K562 (cell line): ENCODE data around the gene TUBB2A. TPM values are rescaled to one million over a fixed set of nuclear protein-coding genes. Genes with fewer than 3 reads are reported as not detected.

Experiments
- CBFB ChIP-seq: sonication (generic); formaldehyde crosslinking; IDR thresholded peaks from 2 replicates; pipeline ENCODE4 v1.4.0; 2020; ENCODE audit warnings: mild to moderate bottlenecking, missing genetic modification reagents
- CREBBP ChIP-seq: IDR thresholded peaks from one replicate; pipeline ENCODE4 v1.6.1; 2012; ENCODE audit warnings: low read depth, mild to moderate bottlenecking, control low read depth, inconsistent platforms, low read length
- ERF ChIP-seq: fragments of 450-650 bp; formaldehyde crosslinking; IDR thresholded peaks from 2 replicates; pipeline ENCODE4 v1.4.0; 2020; ENCODE audit warnings: mild to moderate bottlenecking, mixed read lengths
- HNRNPK ChIP-seq: fragments of 200-400 bp; formaldehyde crosslinking; IDR thresholded peaks from one replicate; pipeline ENCODE4 v1.6.1; 2018; ENCODE audit warnings: mild to moderate bottlenecking, low read depth, low read length; ENCODE audit not compliant: poor library complexity, severe bottlenecking
- NBN ChIP-seq: fragments of 450-650 bp; IDR thresholded peaks from 2 replicates; pipeline ENCODE4 v1.6.1; 2016; ENCODE audit warnings: low read depth, mild to moderate bottlenecking
- NCOA1 ChIP-seq: fragments of 450-650 bp; IDR thresholded peaks from 2 replicates; pipeline ENCODE4 v1.6.1; 2016; ENCODE audit warnings: low read depth
- NFRKB ChIP-seq: fragments of 450-650 bp; IDR thresholded peaks from 2 replicates; pipeline ENCODE4 v1.6.1; 2016; ENCODE audit warnings: low read depth
- NR2F6 ChIP-seq: fragments of 450-650 bp; formaldehyde crosslinking; IDR thresholded peaks from 2 replicates; pipeline ENCODE4 v1.4.0; 2020; ENCODE audit warnings: mild to moderate bottlenecking
- PCBP2 ChIP-seq: fragments of 200-400 bp; formaldehyde crosslinking; IDR thresholded peaks from 2 replicates; pipeline ENCODE4 v1.6.1; 2018; ENCODE audit warnings: low read length, low read depth, mild to moderate bottlenecking, moderate library complexity; ENCODE audit not compliant: poor library complexity, severe bottlenecking
- POLR2AphosphoS5 ChIP-seq: IDR thresholded peaks from 2 replicates; pipeline ENCODE4 v1.6.1; 2011; ENCODE audit warnings: mild to moderate bottlenecking, low read depth, low read length, moderate library complexity; ENCODE audit not compliant: control insufficient read depth, insufficient read depth
- PTRF ChIP-seq: fragments of 450-650 bp; IDR thresholded peaks from 2 replicates; pipeline ENCODE4 v1.6.1; 2016; ENCODE audit warnings: mild to moderate bottlenecking, missing genetic modification characterization, missing compliant biosample characterization
- PURB ChIP-seq: sonication (generic); formaldehyde crosslinking; IDR thresholded peaks from 2 replicates; pipeline ENCODE4 v1.9.0; 2021; ENCODE audit warnings: low read depth, mild to moderate bottlenecking, missing genetic modification reagents
- RBM15 ChIP-seq: fragments of 200-400 bp; formaldehyde crosslinking; IDR thresholded peaks from 2 replicates; pipeline ENCODE4 v1.6.1; 2018; ENCODE audit warnings: mild to moderate bottlenecking, low read length, moderate library complexity; ENCODE audit not compliant: insufficient read depth
- TAF7 ChIP-seq: fragments of 450-650 bp; IDR thresholded peaks from 2 replicates; pipeline ENCODE4 v1.6.1; 2016; ENCODE audit warnings: missing genetic modification characterization, missing compliant biosample characterization
- ZNF696 ChIP-seq: fragments of 250-450 bp; sonication (Bioruptor Pico); conservative IDR thresholded peaks from 2 replicates; pipeline ENCODE4 v1.4.0; 2020; ENCODE audit warnings: mild to moderate bottlenecking, moderate library complexity
- ZSCAN32 ChIP-seq: fragments of 450-650 bp; formaldehyde crosslinking; IDR thresholded peaks from 2 replicates; pipeline ENCODE4 v1.4.0; 2020; ENCODE audit warnings: mild to moderate bottlenecking, moderate library complexity
- polyA plus RNA-seq, 8 experiments: library from polyadenylated mRNA; depleted of rRNA in 4 of 8; stranded (reverse) in 5 of 8; unstranded in 3 of 8; fragments of >200 nt; fragmentation: Nextera tagmentation in 2 of 8; fragmentation: Illumina TruSeq in 1 of 8; extraction: Ambion mirVana in 2 of 8; extraction: Trizol in 1 of 8; gene quantifications; 2 replicates each; pipeline versions ENCODE4 v1.2.1 to v1.2.3, GENCODE V29; 2011 to 2014; ENCODE audit warnings: inconsistent platforms in 1 of 8, missing spikeins in 1 of 8
- total RNA-seq, 7 experiments: library from RNA; depleted of rRNA in 6 of 7; stranded (reverse); fragments of >200 nt in 6 of 7; fragmentation: Illumina TruSeq in 2 of 7; extraction: Trizol in 2 of 7; gene quantifications; 2 replicates each; pipeline versions ENCODE4 v1.2.1 to v1.2.3, GENCODE V29; 2011 to 2021; ENCODE audit warnings: low replicate concordance in 1 of 7
- TF ChIP-seq, protein P1 (sequence below): fragments of 200-400 bp; formaldehyde crosslinking; IDR thresholded peaks from 2 replicates; pipeline ENCODE4 v1.6.1; 2017; ENCODE audit warnings: mild to moderate bottlenecking, low read depth, low read length, moderate library complexity
- TF ChIP-seq, protein P2 (sequence below), 2 experiments: fragments of 450-650 bp in 1 of 2; sonication (generic) in 1 of 2; formaldehyde crosslinking in 1 of 2; IDR thresholded peaks in 1 of 2; conservative IDR thresholded peaks in 1 of 2; 2 replicates each; pipeline versions ENCODE4 v1.6.1 to v1.8.1; 2016 to 2023; ENCODE audit warnings: mild to moderate bottlenecking in 2 of 2, moderate library complexity in 2 of 2, inconsistent platforms in 1 of 2, missing genetic modification reagents in 1 of 2
- TF ChIP-seq, protein P3 (sequence below), 2 experiments: fragments of 200-800 bp in 1 of 2; sonication (Bioruptor generic) in 1 of 2; sonication (generic) in 1 of 2; formaldehyde crosslinking in 1 of 2; IDR thresholded peaks in 1 of 2; conservative IDR thresholded peaks in 1 of 2; 2 replicates each; pipeline versions ENCODE4 v1.5.0 to v1.6.1; 2016 to 2020; ENCODE audit warnings: missing compliant biosample characterization in 1 of 2, missing genetic modification characterization in 1 of 2, missing genetic modification reagents in 1 of 2
- TF ChIP-seq, protein P4 (sequence below): fragments of 250-450 bp; sonication (Bioruptor Pico); IDR thresholded peaks from 2 replicates; pipeline ENCODE4 v1.8.0; 2022; ENCODE audit warnings: inconsistent platforms, mild to moderate bottlenecking, moderate library complexity, borderline replicate concordance

TUBB2A gene
- total and polyA plus RNA-seq, 9 of the 15 experiments (the other 6 are each of a cell fraction or from before 2014, with no cell fraction given): 3.6 to 92.1 (median 45.6) TPM

DNA sequence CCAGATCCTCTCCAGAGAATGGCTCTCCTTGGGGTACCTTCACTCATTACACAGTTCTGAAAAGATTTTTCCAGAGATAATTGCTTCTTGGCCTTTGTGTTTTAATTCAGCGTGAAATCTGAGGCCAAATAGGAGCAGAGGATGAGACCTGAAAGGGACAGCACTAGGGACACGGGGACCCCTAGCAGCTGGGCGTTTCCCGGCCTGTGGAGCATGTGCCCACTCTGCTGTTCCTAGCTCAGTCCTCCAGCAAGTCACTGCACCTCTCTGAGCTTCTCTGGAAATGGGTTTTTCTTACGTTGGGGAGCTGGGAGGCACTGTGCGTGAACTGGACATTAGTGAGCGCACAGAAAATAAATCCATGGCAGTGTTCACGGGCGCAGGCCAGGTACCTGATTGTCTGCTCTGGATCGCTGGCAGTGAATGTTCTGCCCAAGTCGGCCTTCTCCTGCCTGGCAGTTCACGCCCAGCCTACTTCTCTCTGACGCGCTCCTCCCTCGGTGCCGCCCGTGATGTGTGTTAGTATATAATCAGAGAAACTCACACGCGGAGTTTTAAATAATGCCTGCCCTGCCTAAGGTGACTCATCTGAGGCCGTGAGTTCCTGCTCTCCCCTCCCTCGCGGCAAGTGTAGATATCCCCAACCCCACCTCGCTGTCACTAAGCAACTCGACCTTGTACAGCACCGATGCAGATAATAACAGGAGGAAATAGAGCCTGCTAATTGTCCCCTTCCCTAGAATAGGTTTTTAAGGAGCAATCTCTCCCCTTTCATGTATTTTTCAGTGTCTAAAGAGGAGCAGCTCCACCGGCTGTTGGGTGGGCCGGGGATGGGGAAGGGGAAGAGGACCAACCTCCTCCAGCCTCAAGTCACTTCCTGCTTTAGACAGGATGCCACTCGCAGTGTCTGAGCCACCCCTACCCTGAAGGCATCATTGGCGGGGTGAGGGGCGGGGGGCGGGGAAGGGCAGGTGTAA, 2.7 kb upstream of the TUBB2A start (continued):
- TF ChIP-seq NFRKB: peak; percentile 28; the same call in 1 of the 2 replicates
- TF ChIP-seq NR2F6 (CRISPR knock-in tag): no peak
- peak; percentile 55; the same call in 1 of the 2 replicates for TF ChIP-seq POLR2AphosphoS5
- no peak for TF ChIP-seq PCBP2
- TF ChIP-seq TAF7 (tag): no peak
- TF ChIP-seq CREBBP: no peak
- no peak for TF ChIP-seq PTRF (tag)
- TF ChIP-seq, protein P1, sequence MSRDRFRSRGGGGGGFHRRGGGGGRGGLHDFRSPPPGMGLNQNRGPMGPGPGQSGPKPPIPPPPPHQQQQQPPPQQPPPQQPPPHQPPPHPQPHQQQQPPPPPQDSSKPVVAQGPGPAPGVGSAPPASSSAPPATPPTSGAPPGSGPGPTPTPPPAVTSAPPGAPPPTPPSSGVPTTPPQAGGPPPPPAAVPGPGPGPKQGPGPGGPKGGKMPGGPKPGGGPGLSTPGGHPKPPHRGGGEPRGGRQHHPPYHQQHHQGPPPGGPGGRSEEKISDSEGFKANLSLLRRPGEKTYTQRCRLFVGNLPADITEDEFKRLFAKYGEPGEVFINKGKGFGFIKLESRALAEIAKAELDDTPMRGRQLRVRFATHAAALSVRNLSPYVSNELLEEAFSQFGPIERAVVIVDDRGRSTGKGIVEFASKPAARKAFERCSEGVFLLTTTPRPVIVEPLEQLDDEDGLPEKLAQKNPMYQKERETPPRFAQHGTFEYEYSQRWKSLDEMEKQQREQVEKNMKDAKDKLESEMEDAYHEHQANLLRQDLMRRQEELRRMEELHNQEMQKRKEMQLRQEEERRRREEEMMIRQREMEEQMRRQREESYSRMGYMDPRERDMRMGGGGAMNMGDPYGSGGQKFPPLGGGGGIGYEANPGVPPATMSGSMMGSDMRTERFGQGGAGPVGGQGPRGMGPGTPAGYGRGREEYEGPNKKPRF: no peak
- 0 out of 2 replicates have a peak, but pooled peaks have one; percentile 33 for TF ChIP-seq NBN
- TF ChIP-seq PURB (CRISPR knock-in tag): no peak
- TF ChIP-seq, protein P2, sequence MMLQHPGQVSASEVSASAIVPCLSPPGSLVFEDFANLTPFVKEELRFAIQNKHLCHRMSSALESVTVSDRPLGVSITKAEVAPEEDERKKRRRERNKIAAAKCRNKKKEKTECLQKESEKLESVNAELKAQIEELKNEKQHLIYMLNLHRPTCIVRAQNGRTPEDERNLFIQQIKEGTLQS (IDR thresholded peaks at IDR 0.05): peak; percentile 97
- TF ChIP-seq, protein P2 (CRISPR knock-in tag; conservative IDR thresholded peaks at IDR 0.05): peak; percentile 96
- TF ChIP-seq, protein P3, sequence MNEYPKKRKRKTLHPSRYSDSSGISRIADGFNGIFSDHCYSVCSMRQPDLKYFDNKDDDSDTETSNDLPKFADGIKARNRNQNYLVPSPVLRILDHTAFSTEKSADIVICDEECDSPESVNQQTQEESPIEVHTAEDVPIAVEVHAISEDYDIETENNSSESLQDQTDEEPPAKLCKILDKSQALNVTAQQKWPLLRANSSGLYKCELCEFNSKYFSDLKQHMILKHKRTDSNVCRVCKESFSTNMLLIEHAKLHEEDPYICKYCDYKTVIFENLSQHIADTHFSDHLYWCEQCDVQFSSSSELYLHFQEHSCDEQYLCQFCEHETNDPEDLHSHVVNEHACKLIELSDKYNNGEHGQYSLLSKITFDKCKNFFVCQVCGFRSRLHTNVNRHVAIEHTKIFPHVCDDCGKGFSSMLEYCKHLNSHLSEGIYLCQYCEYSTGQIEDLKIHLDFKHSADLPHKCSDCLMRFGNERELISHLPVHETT (CRISPR knock-in tag; conservative IDR thresholded peaks at IDR 0.05 in 1 of 2, IDR thresholded peaks at IDR 0.05 in 1 of 2): peak in 1 of 2 experiments; percentile 63; a peak in 2 of 4 replicates
- no peak for TF ChIP-seq RBM15
- no peak for TF ChIP-seq ZNF696 (CRISPR knock-in tag)
- no peak for TF ChIP-seq ERF
- no peak for TF ChIP-seq NCOA1
- peak; percentile 99 for TF ChIP-seq ZSCAN32 (CRISPR knock-in tag)
- no peak for TF ChIP-seq HNRNPK
- TF ChIP-seq CBFB: no peak
- TF ChIP-seq, protein P4, sequence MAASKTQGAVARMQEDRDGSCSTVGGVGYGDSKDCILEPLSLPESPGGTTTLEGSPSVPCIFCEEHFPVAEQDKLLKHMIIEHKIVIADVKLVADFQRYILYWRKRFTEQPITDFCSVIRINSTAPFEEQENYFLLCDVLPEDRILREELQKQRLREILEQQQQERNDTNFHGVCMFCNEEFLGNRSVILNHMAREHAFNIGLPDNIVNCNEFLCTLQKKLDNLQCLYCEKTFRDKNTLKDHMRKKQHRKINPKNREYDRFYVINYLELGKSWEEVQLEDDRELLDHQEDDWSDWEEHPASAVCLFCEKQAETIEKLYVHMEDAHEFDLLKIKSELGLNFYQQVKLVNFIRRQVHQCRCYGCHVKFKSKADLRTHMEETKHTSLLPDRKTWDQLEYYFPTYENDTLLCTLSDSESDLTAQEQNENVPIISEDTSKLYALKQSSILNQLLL (CRISPR knock-in tag): no peak
